CD4-positive, alpha-beta T cell (primary cell): ENCODE data around the gene DIP2C. TPM values are rescaled to one million over a fixed set of nuclear protein-coding genes. Genes with fewer than 3 reads are reported as not detected.

ENCODE experiments used
- ATAC-seq: fragments of 200-7000 bp; cut with Tn5 transposase; one replicate; pipeline ENCODE4 v1.10.0; 2022; ENCODE audit warnings: mild to moderate bottlenecking; ENCODE audit not compliant: poor library complexity
- CTCF ChIA-PET: fragments of 350-600 bp; sonication (Branson Sonifier 250); formaldehyde crosslinking; loops from one replicate; lab custom pipeline; 2021; ENCODE audit warnings: antibody characterized with exemption, inconsistent platforms; lab: Charles Lee
- POLR2A ChIA-PET: fragments of 350-600 bp; sonication (Branson Sonifier 250); formaldehyde crosslinking; loops from one replicate; lab custom pipeline; 2021; ENCODE audit warnings: antibody characterized with exemption, inconsistent platforms; lab: Charles Lee
- DNase-seq, 14 experiments: peaks; one replicate each; pipeline ENCODE4 v3.0.0-alpha.2; 2013 to 2020; ENCODE audit warnings: mixed read lengths in 2 of 14
- H3K27ac ChIP-seq, 2 donors: one replicate each; pipeline versions ENCODE4 v1.5.1 to v1.7.0; 2013; ENCODE audit warnings: low read length in 2 of 2, low read depth in 1 of 2, mild to moderate bottlenecking in 1 of 2
- H3K27me3 ChIP-seq, 2 experiments: 1 replicate in 1 of 2; 2 replicates in 1 of 2; pipeline versions ENCODE4 v1.6.1 to v1.7.0; 2013; ENCODE audit warnings: low read length in 2 of 2, control low read depth in 1 of 2, mild to moderate bottlenecking in 1 of 2, moderate library complexity in 1 of 2; ENCODE audit not compliant: insufficient read depth in 2 of 2, control insufficient read depth in 1 of 2
- H3K36me3 ChIP-seq: one replicate; pipeline ENCODE4 v1.6.1; 2013; ENCODE audit warnings: low read length, control low read depth; ENCODE audit not compliant: insufficient read depth
- H3K4me1 ChIP-seq: one replicate; pipeline ENCODE4 v1.6.1; 2013; ENCODE audit warnings: low read length, control low read depth; ENCODE audit not compliant: insufficient read depth
- H3K4me3 ChIP-seq: one replicate; pipeline ENCODE4 v1.5.1; 2013; ENCODE audit warnings: mild to moderate bottlenecking, low read length, moderate library complexity
- H3K9me3 ChIP-seq, 2 experiments: 1 replicate in 1 of 2; 2 replicates in 1 of 2; pipeline versions ENCODE4 v1.6.1 to v1.7.0; 2013; ENCODE audit warnings: low read length in 2 of 2, mild to moderate bottlenecking in 2 of 2, control low read depth in 1 of 2, moderate library complexity in 1 of 2; ENCODE audit not compliant: control insufficient read depth in 1 of 2, insufficient read depth in 1 of 2
- H3K27ac Mint-ChIP-seq: one replicate; pipeline ENCODE4 v1.8.0; 2020; ENCODE audit warnings: mixed read lengths
- H3K27me3 Mint-ChIP-seq: one replicate; pipeline ENCODE4 v1.8.0; 2021; ENCODE audit warnings: mixed read lengths
- H3K36me3 Mint-ChIP-seq: one replicate; pipeline ENCODE4 v1.8.0; 2021; ENCODE audit warnings: low read depth, mixed read lengths
- H3K4me1 Mint-ChIP-seq: one replicate; pipeline ENCODE4 v1.8.0; 2021; ENCODE audit warnings: low read depth, mixed read lengths
- H3K4me3 Mint-ChIP-seq: one replicate; pipeline ENCODE4 v1.8.0; 2020; ENCODE audit warnings: mild to moderate bottlenecking, mixed read lengths
- H3K9me3 Mint-ChIP-seq: one replicate; pipeline ENCODE4 v1.8.0; 2020; ENCODE audit warnings: mixed read lengths
- CTCF ChIP-seq: fragments of 200-600 bp; IDR thresholded peaks from one replicate; pipeline ENCODE4 v1.8.0; 2022; ENCODE audit warnings: antibody characterized with exemption, mild to moderate bottlenecking
- intact Hi-C, 2 experiments: fragments of 100-400 bp; cut with DNase I in 1 of 2; cut with micrococcal nuclease in 1 of 2; formaldehyde crosslinking; loops; one replicate each; pipeline versions ENCODE4 v1.15.1 to v1.9.0; 2023 to 2025; cut with DNase I, micrococcal nuclease
- total RNA-seq, 174 experiments: library from RNA in 2 of 174; stranded (reverse) in 2 of 174; gene quantifications; one replicate each; pipeline ENCODE4 v1.2.3 and lab custom pipeline; 2021 to 2026

DIP2C gene
- total RNA-seq, 2 experiments from 2014 or later: 4.1 TPM

DNA sequence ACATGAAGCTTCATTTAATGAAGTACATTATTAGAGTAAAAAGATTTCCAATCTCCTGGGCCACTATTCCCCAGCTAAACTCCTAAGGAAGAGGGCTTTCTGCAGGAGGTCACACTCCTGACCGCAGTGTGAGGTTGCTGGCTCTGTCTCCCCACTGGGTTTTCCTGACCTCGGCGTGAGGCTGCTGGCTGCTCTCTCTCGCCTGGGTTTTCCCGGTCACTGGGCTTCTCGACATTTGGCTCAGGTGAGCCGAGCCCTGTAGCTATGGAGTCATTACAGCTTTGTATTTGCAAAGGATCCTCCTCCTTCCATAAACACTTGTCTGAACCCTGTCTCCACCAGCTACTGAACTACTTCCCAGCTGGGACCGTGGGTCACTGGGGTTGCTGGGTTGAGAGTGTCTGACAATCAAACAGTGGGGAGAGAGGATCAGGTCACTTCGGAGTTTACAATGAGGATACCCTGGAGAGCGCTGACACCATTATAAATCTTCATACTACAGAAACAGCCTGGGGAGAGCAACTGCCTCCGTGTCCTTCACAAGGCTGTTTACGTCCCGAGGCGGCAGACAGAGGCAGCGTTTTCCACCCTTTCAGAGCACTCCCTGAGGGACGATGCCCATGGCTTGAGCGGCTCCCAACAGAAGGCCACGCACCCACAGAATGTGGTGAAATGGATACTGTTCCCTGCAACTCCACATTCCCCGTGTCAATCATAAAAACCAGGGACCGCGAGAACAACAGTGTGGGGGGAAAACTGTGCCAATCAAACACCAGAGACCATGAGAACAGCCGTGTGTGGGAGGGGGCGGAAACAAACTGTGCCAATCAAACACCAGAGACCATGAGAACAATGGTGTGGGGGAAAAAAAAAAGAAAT is 328.0 kb downstream of the DIP2C start:
- Mint-ChIP-seq H3K4me3 (no peak overlapping the region), H3K4me1 (no peaks in the 10 kb centered on the region), H3K27me3 (no peaks in the 10 kb centered on the region), H3K9me3 (no peaks in the 10 kb centered on the region), H3K27ac (no peak overlapping the region), H3K36me3 (peaks cover 32% of the 10 kb centered on the region)
- H3K9me3 ChIP-seq: no peaks in the 10 kb centered on the region
- H3K36me3 ChIP-seq: peaks cover 5% of the 10 kb centered on the region
- no peaks in the 10 kb centered on the region for H3K27me3 ChIP-seq
- POLR2A ChIA-PET: interaction anchor here (0.7 kb wide), 1 partner anchor 123 kb away, joined by 3 read pairs; no protein-coding TSS in a partner anchor
- no peak for DNase-seq
- no peak overlapping the region for H3K4me3 ChIP-seq
- no peak overlapping the region for H3K27ac ChIP-seq
- no peak for ATAC-seq
- intact Hi-C loops: no loop called here
- CTCF ChIA-PET: no interaction called here
- no peaks in the 10 kb centered on the region for H3K4me1 ChIP-seq
- no peak for TF ChIP-seq CTCF

DNA sequence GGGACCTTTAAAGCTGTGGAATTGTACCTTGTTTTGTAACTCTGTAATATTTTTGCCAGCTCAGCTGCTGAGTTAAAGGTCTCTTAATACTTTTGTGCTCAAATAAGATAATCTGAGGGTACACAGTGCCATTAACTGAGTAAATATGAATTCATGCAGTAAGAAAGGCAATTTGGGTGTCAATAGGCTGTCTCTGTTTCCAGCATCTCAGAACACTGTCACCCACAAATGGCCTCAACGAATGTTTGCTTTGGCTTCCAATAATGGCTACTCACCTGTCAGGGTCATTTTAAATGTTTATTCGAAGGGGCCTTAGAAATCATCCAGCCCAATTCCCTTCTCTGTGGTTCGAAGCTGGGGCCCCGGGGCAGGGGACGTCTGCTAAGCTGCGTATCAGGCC is 328.8 kb downstream of the DIP2C start:
- Histone ChIP-seq H3K27ac (no peak overlapping the region), H3K27me3 (no peaks in the 10 kb centered on the region), H3K4me3 (no peak overlapping the region), H3K36me3 (peaks cover 5% of the 10 kb centered on the region), H3K4me1 (no peaks in the 10 kb centered on the region), H3K9me3 (no peaks in the 10 kb centered on the region)
- ChIA-PET CTCF (no interaction called here), POLR2A (no interaction called here)
- ATAC-seq (no peak), DNase-seq (no peak)
- Mint-ChIP-seq H3K27me3 (no peaks in the 10 kb centered on the region), H3K4me3 (no peak overlapping the region), H3K4me1 (no peaks in the 10 kb centered on the region), H3K36me3 (peaks cover 26% of the 10 kb centered on the region), H3K9me3 (no peaks in the 10 kb centered on the region), H3K27ac (no peak overlapping the region)
- intact Hi-C loops: no loop called here
- TF ChIP-seq CTCF: no peak

DNA sequence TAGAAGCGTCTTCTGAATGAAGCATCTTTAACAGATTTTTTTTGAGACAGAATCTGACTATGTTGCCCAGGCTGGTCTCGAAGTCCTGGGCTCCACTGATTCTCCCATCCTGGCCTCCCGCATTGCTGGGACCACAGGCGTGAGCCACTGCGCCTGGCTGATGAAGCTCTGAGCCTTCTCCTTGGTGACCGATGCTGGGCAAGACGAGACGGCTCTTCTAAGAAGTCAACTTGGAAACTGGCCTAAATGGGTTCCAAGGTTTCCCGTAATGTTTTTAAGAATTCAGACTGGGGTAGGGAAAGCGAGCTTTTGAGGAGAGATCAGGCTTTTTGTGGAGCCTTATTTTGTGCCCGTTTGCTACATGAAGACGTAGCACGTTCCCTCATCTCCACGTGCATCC is 329.7 kb downstream of the DIP2C start:
- no peak for ATAC-seq
- Mint-ChIP-seq H3K4me3 (no peak overlapping the region), H3K9me3 (no peaks in the 10 kb centered on the region), H3K27me3 (no peaks in the 10 kb centered on the region), H3K27ac (no peak overlapping the region), H3K36me3 (peaks cover 28% of the 10 kb centered on the region), H3K4me1 (no peaks in the 10 kb centered on the region)
- ChIA-PET POLR2A (no interaction called here), CTCF (no interaction called here)
- intact Hi-C loops: no loop called here
- H3K4me3 ChIP-seq: no peak overlapping the region
- no peak overlapping the region for H3K27ac ChIP-seq
- H3K36me3 ChIP-seq: peaks cover 5% of the 10 kb centered on the region
- H3K9me3 ChIP-seq: no peaks in the 10 kb centered on the region
- DNase-seq: no peak
- TF ChIP-seq CTCF: no peak
- no peaks in the 10 kb centered on the region for H3K4me1 ChIP-seq
- no peaks in the 10 kb centered on the region for H3K27me3 ChIP-seq
